Sigmoid colon (tissue), 7 donors: ENCODE results near the gene SP6. TPM values are rescaled to one million over a fixed set of nuclear protein-coding genes. Genes with fewer than 3 reads are reported as not detected.

Experiments used
- DNase-seq: peaks from one replicate; pipeline ENCODE4 v3.0.0-alpha.2; 2019
- H3K27ac ChIP-seq, 4 donors: fragments of 200-600 bp; sonication (generic); one replicate each; pipeline ENCODE4 v1.5.1; 2016 to 2019; ENCODE audit warnings: mild to moderate bottlenecking in 1 of 4
- H3K27me3 ChIP-seq, 3 donors: fragments of 200-600 bp; sonication (generic); one replicate each; pipeline ENCODE4 v1.5.1; 2019; ENCODE audit warnings: mild to moderate bottlenecking in 1 of 3
- H3K36me3 ChIP-seq, 4 donors: fragments of 200-600 bp; sonication (generic); one replicate each; pipeline ENCODE4 v1.5.1; 2016 to 2019
- H3K4me1 ChIP-seq, 4 donors: fragments of 200-600 bp; sonication (generic); one replicate each; pipeline ENCODE4 v1.5.1; 2017 to 2019
- H3K4me3 ChIP-seq, 4 donors: fragments of 200-600 bp; sonication (generic); one replicate each; pipeline ENCODE4 v1.5.1; 2017 to 2019; ENCODE audit warnings: mild to moderate bottlenecking in 2 of 4, moderate library complexity in 1 of 4
- H3K9me3 ChIP-seq, 4 donors: fragments of 200-600 bp in 3 of 4; sonication (generic) in 3 of 4; one replicate each; pipeline versions ENCODE4 v1.5.1 to v1.6.1; 2013 to 2019
- EP300 ChIP-seq, 4 donors: sonication (generic); formaldehyde crosslinking; IDR thresholded peaks; one replicate each; pipeline ENCODE4 v1.6.1; 2017; ENCODE audit warnings: antibody characterized with exemption in 4 of 4
- POLR2A ChIP-seq, 2 donors: fragments of 450-650 bp; IDR thresholded peaks; one replicate each; pipeline ENCODE4 v1.6.1; 2016; ENCODE audit warnings: antibody characterized with exemption in 2 of 2, mild to moderate bottlenecking in 2 of 2, moderate library complexity in 2 of 2
- POLR2AphosphoS5 ChIP-seq, 4 donors: sonication (generic); formaldehyde crosslinking; IDR thresholded peaks; one replicate each; pipeline ENCODE4 v1.6.1; 2017; ENCODE audit warnings: antibody characterized with exemption in 4 of 4
- WGBS, 2 donors: extraction: QIAGEN DNeasy Blood & Tissue Kit; methylation state at CpG; one replicate each; pipeline ENCODE4 v1.1.7; 2013; 5-methylcytosine and 5-hydroxymethylcytosine counted together
- intact Hi-C: fragments of 100-400 bp; cut with DNase I; formaldehyde crosslinking; loops from one replicate; pipeline ENCODE4 v1.15.1; 2023
- polyA plus RNA-seq, 3 donors: library from polyadenylated mRNA; stranded (reverse); fragments of 200-250 nt; gene quantifications; one replicate each; pipeline ENCODE4 v1.2.3, GENCODE V29; 2013
- total RNA-seq, 4 donors: library from RNA; depleted of rRNA; stranded (reverse); fragments of >200 nt; gene quantifications; one replicate each; pipeline ENCODE4 v1.1.0, GENCODE V29; 2016
- TF ChIP-seq, protein P1 (sequence below), 4 experiments: fragments of 450-650 bp in 3 of 4; fragments of 200-600 bp in 1 of 4; IDR thresholded peaks; one replicate each; pipeline ENCODE4 v1.5.1; 2016 to 2019; ENCODE audit warnings: antibody characterized with exemption in 4 of 4, mild to moderate bottlenecking in 3 of 4, moderate library complexity in 2 of 4
- donor health status: healthy with polysubstance abuse.
- donor health status: Bipolar disorder and iron deficiency.
- donor health status: healthy.

SP6 gene
- total and polyA plus RNA-seq, 7 donors = 0.16 to 18.8 (median 2.3) TPM; not detected in 3

DNA sequence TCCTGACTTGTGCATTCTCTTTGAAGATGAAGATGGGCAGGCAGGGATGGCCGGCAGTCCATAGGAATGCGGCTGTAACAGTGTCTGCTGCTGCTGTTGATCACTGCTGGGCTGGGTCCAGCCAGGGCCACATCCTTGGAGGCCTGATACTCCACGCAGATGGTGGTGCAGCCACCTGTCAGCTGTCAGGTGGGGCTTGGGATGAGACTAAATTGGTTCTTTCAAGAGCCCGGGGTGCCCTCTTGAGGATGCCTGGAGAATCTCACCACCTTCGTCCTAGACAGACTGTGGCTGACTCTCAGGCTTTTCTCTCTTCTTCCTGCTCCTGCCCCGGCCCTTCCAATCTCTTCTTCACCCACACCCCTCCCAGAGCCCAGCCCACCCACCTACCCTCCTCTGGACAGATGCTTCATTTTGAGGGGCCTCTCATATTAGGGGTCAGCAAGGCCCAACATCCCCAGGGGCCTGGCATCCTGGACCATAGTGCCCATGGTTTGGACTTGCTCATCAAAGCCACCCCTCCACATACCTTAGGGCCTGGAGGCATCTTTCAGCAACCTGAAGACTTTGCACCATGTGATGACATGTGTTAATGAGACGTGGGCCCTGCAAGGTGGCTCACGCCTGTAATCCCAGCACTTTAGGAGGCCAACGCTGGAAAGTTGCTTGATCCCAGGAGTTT is 48.5 kb downstream of the SP6 start:
- Histone ChIP-seq H3K27me3 (no peaks in the 10 kb centered on the region), H3K4me1 (no peaks in the 10 kb centered on the region), H3K36me3 (peaks cover 0 to 8% (median under 1%) of the 10 kb centered on the region in 4 donors), H3K9me3 (no peaks in the 10 kb centered on the region), H3K4me3 (no peak overlapping the region), H3K27ac (no peak overlapping the region)
- DNase-seq = no peak
- intact Hi-C loops = loop anchor here (5.0 kb wide), 1 partner anchor 140 kb away; no protein-coding TSS in a partner anchor
- WGBS, 2 donors = 26 to 34% methylated on average over 9 of the region's 9 CpGs
- TF ChIP-seq POLR2A (IDR thresholded peaks at IDR 0.05) (no peak), EP300 (IDR thresholded peaks at IDR 0.05) (no peak), POLR2AphosphoS5 (IDR thresholded peaks at IDR 0.05) (no peak)
- TF ChIP-seq, protein P1, sequence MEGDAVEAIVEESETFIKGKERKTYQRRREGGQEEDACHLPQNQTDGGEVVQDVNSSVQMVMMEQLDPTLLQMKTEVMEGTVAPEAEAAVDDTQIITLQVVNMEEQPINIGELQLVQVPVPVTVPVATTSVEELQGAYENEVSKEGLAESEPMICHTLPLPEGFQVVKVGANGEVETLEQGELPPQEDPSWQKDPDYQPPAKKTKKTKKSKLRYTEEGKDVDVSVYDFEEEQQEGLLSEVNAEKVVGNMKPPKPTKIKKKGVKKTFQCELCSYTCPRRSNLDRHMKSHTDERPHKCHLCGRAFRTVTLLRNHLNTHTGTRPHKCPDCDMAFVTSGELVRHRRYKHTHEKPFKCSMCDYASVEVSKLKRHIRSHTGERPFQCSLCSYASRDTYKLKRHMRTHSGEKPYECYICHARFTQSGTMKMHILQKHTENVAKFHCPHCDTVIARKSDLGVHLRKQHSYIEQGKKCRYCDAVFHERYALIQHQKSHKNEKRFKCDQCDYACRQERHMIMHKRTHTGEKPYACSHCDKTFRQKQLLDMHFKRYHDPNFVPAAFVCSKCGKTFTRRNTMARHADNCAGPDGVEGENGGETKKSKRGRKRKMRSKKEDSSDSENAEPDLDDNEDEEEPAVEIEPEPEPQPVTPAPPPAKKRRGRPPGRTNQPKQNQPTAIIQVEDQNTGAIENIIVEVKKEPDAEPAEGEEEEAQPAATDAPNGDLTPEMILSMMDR (IDR thresholded peaks at IDR 0.05) = peak in 3 of 4 experiments; percentile 15 to 32 (median 26)

GRCh38 chr17:47801906-47802305 is 49.1 kb downstream of the SP6 start:
- H3K36me3 ChIP-seq = peaks cover 0 to 2% (median 0%) of the 10 kb centered on the region in 4 donors
- intact Hi-C loops = loop anchor here (5.0 kb wide), 1 partner anchor 140 kb away; no protein-coding TSS in a partner anchor
- 55 to 61% methylated on average over 6 of the region's 6 CpGs for WGBS, 2 donors
- H3K4me3 ChIP-seq = no peak overlapping the region
- no peaks in the 10 kb centered on the region for H3K27me3 ChIP-seq
- TF ChIP-seq POLR2A (IDR thresholded peaks at IDR 0.05) (no peak), POLR2AphosphoS5 (IDR thresholded peaks at IDR 0.05) (no peak), EP300 (IDR thresholded peaks at IDR 0.05) (no peak)
- TF ChIP-seq, protein P1 (IDR thresholded peaks at IDR 0.05) = no peak
- H3K4me1 ChIP-seq = no peaks in the 10 kb centered on the region
- DNase-seq = no peak
- no peaks in the 10 kb centered on the region for H3K9me3 ChIP-seq
- no peak overlapping the region for H3K27ac ChIP-seq

- Histone ChIP-seq H3K36me3 (no peaks in the 10 kb centered on the region), H3K27me3 (no peaks in the 10 kb centered on the region), H3K27ac (no peak overlapping the region), H3K4me3 (no peak overlapping the region), H3K9me3 (no peaks in the 10 kb centered on the region), H3K4me1 (no peaks in the 10 kb centered on the region)
- TF ChIP-seq POLR2A (IDR thresholded peaks at IDR 0.05) = no peak
- TF ChIP-seq, protein P1 (IDR thresholded peaks at IDR 0.05) = no peak
- TF ChIP-seq POLR2AphosphoS5 (IDR thresholded peaks at IDR 0.05) = no peak
- TF ChIP-seq EP300 (IDR thresholded peaks at IDR 0.05) = no peak
- intact Hi-C loops = loop anchor here (5.0 kb wide), 1 partner anchor 139 kb away; no protein-coding TSS in a partner anchor
- no peak for DNase-seq
- WGBS, 2 donors = 86 to 87% methylated on average over 4 of the region's 4 CpGs
Measured at GRCh38 chr17:47801176-47801765, 49.7 kb downstream of the SP6 start.

GRCh38 chr17:47800686-47801085 is 50.3 kb downstream of the SP6 start:
- intact Hi-C loops = loop anchor here (5.0 kb wide), 1 partner anchor 138 kb away; no protein-coding TSS in a partner anchor
- Histone ChIP-seq H3K27ac (no peak overlapping the region), H3K9me3 (no peaks in the 10 kb centered on the region), H3K36me3 (no peaks in the 10 kb centered on the region), H3K27me3 (peaks cover 0 to under 1% (median 0%) of the 10 kb centered on the region in 3 donors), H3K4me1 (no peaks in the 10 kb centered on the region), H3K4me3 (no peak overlapping the region)
- WGBS, 2 donors = 86 to 89% methylated on average over 12 of the region's 12 CpGs
- no peak for TF ChIP-seq POLR2AphosphoS5 (IDR thresholded peaks at IDR 0.05)
- no peak for TF ChIP-seq EP300 (IDR thresholded peaks at IDR 0.05)
- TF ChIP-seq POLR2A (IDR thresholded peaks at IDR 0.05) = no peak
- TF ChIP-seq, protein P1 (IDR thresholded peaks at IDR 0.05) = no peak
- no peak for DNase-seq
